Measurements from ENCODE around the gene PPP1R14B.

DNA sequence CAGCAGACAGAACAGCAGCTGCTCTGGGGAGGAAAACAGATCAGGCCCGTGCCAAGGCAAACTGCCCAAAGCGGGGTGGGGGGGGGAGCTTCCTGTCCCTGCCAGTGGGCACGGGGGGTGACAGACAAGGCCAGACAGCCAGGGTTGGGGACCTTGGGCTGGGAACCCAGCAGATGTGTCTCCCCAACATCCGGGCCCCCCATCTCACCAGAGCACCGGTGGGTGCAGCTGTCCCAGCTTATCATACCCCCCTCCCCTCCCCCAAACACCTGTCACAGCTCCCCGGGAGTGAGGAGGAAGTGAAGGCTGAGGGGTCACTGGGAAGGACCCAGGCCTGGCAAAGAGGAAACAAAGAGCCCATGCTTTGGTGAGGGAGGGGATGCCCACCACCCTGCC is 1.3 kb downstream of the PPP1R14B start:
- TF ChIP-seq, protein P1, sequence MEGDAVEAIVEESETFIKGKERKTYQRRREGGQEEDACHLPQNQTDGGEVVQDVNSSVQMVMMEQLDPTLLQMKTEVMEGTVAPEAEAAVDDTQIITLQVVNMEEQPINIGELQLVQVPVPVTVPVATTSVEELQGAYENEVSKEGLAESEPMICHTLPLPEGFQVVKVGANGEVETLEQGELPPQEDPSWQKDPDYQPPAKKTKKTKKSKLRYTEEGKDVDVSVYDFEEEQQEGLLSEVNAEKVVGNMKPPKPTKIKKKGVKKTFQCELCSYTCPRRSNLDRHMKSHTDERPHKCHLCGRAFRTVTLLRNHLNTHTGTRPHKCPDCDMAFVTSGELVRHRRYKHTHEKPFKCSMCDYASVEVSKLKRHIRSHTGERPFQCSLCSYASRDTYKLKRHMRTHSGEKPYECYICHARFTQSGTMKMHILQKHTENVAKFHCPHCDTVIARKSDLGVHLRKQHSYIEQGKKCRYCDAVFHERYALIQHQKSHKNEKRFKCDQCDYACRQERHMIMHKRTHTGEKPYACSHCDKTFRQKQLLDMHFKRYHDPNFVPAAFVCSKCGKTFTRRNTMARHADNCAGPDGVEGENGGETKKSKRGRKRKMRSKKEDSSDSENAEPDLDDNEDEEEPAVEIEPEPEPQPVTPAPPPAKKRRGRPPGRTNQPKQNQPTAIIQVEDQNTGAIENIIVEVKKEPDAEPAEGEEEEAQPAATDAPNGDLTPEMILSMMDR (IDR thresholded peaks at IDR 0.05), result no peak
- no peak for TF ChIP-seq POLR2A (IDR thresholded peaks at IDR 0.05)

All from thyroid gland (tissue), 4 donors.